ENCODE results near the gene PSMG1.
A peak's percentile ranks its signal among the peaks of the same experiment; 100 is the strongest.

Gene PSMG1

GRCh38 chr21:39126486-39126806 lies 56.8 kb downstream of the PSMG1 start:
- no peaks in the 10 kb centered on the region for H3K79me2 ChIP-seq (ENCODE audit: low read length)
- no peaks in the 10 kb centered on the region for H3K9me3 ChIP-seq (replicated peaks; ENCODE audit: insufficient read depth, low read length)
- no peak overlapping the region for H3K4me3 ChIP-seq (ENCODE audit: low read length)
- no peaks in the 10 kb centered on the region for H3K36me3 ChIP-seq (replicated peaks; ENCODE audit: insufficient read depth, low read length)
- peaks cover 7% of the 10 kb centered on the region; the same call in 1 of the 2 replicates for H3K4me1 ChIP-seq (ENCODE audit: low read length)
- H3K27me3 ChIP-seq (replicated peaks; ENCODE audit: insufficient read depth, low read length): no peaks in the 10 kb centered on the region
- no peak overlapping the region for H3K4me2 ChIP-seq (ENCODE audit: low read depth, low read length)
- no peak overlapping the region for H3K27ac ChIP-seq (ENCODE audit: low read length)
- no peak overlapping the region for H3K9ac ChIP-seq (ENCODE audit: low read length)
- no peaks in the 10 kb centered on the region for H3K9me2 ChIP-seq (replicated peaks; ENCODE audit: insufficient read depth, low read length)
- DNase-seq: no peak
- H2AFZ ChIP-seq (ENCODE audit: low read length): no peak overlapping the region
- no peaks in the 10 kb centered on the region for H4K20me1 ChIP-seq (ENCODE audit: insufficient read depth, low read length)
- H3F3A ChIP-seq (ENCODE audit: insufficient read depth, low read length): no peaks in the 10 kb centered on the region
- TF ChIP-seq EZH2 (optimal IDR thresholded peaks at IDR 0.05; ENCODE audit: low read depth, low read length) (no peak), EZH2phosphoT487 (IDR thresholded peaks at IDR 0.05; ENCODE audit: low read length) (no peak)
- TF ChIP-seq, protein P1, sequence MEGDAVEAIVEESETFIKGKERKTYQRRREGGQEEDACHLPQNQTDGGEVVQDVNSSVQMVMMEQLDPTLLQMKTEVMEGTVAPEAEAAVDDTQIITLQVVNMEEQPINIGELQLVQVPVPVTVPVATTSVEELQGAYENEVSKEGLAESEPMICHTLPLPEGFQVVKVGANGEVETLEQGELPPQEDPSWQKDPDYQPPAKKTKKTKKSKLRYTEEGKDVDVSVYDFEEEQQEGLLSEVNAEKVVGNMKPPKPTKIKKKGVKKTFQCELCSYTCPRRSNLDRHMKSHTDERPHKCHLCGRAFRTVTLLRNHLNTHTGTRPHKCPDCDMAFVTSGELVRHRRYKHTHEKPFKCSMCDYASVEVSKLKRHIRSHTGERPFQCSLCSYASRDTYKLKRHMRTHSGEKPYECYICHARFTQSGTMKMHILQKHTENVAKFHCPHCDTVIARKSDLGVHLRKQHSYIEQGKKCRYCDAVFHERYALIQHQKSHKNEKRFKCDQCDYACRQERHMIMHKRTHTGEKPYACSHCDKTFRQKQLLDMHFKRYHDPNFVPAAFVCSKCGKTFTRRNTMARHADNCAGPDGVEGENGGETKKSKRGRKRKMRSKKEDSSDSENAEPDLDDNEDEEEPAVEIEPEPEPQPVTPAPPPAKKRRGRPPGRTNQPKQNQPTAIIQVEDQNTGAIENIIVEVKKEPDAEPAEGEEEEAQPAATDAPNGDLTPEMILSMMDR (IDR thresholded peaks at IDR 0.05; ENCODE audit: low read length): no peak

DNA sequence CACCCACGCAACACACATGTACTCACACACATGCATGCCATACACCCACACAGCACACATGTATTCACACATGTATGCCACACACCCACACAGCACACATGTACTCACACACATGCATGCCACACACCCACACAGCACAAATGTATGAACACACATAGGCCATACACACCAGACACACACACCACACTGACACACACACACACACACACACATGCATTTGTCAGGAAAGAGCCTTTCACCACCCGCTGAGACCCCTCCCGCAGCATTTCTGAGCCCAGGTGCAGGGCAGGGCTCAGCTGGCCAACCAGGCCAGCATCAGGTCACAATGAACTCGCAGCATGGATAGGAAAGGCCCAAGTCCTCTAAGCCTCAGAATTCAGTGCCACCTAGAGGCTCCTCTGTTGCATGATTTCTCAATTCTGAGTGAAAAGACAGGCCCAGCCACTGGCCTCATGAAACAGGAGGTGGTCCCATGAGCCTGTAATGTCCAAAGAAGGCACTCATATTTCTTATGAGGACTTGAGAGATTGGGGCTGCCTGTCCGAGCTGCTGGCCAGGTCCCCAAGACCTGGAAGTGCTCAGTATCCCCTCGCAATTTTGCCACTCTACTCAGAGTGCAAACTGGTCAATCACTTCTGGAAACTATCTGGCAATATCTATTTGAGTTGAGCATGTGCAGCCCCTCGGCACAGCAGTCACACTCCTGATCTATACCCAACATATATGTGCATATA lies 57.3 kb downstream of the PSMG1 start:
- H4K20me1 ChIP-seq (ENCODE audit: insufficient read depth, low read length): no peaks in the 10 kb centered on the region
- H3K79me2 ChIP-seq (ENCODE audit: low read length): no peaks in the 10 kb centered on the region
- no peak overlapping the region for H3K27ac ChIP-seq (ENCODE audit: low read length)
- TF ChIP-seq EZH2 (optimal IDR thresholded peaks at IDR 0.05; ENCODE audit: low read depth, low read length): no peak
- TF ChIP-seq, protein P1 (IDR thresholded peaks at IDR 0.05; ENCODE audit: low read length): peak; percentile 39
- no peak for TF ChIP-seq EZH2phosphoT487 (IDR thresholded peaks at IDR 0.05; ENCODE audit: low read length)
- H2AFZ ChIP-seq (ENCODE audit: low read length): no peak overlapping the region
- no peak overlapping the region for H3K9ac ChIP-seq (ENCODE audit: low read length)
- H3K4me3 ChIP-seq (ENCODE audit: low read length): no peak overlapping the region
- no peaks in the 10 kb centered on the region for H3K27me3 ChIP-seq (replicated peaks; ENCODE audit: insufficient read depth, low read length)
- H3K4me2 ChIP-seq (ENCODE audit: low read depth, low read length): no peak overlapping the region
- no peaks in the 10 kb centered on the region for H3K9me2 ChIP-seq (replicated peaks; ENCODE audit: insufficient read depth, low read length)
- H3K9me3 ChIP-seq (replicated peaks; ENCODE audit: insufficient read depth, low read length): no peaks in the 10 kb centered on the region
- H3K4me1 ChIP-seq (ENCODE audit: low read length): peaks cover 7% of the 10 kb centered on the region; the same call in 1 of the 2 replicates
- H3K36me3 ChIP-seq (replicated peaks; ENCODE audit: insufficient read depth, low read length): no peaks in the 10 kb centered on the region
- DNase-seq: peak; percentile 31
- no peaks in the 10 kb centered on the region for H3F3A ChIP-seq (ENCODE audit: insufficient read depth, low read length)
